Activated CD4-positive, alpha-beta T cell treated with anti-CD3 and anti-CD28 coated beads for 24 hours (primary cell): ENCODE data around the gene ATP8A1.
"Not testable (repeated sequence)": the region's sequence is repeated elsewhere in the genome, so short reads cannot be mapped to it uniquely, and the experiment has no call there.

ENCODE experiments used
- DNase-seq, 2 donors: peaks; one replicate each; pipeline ENCODE4 v3.0.0-alpha.2; 2020; ENCODE audit warnings: low read depth in 2 of 2

The ATP8A1 gene

DNA sequence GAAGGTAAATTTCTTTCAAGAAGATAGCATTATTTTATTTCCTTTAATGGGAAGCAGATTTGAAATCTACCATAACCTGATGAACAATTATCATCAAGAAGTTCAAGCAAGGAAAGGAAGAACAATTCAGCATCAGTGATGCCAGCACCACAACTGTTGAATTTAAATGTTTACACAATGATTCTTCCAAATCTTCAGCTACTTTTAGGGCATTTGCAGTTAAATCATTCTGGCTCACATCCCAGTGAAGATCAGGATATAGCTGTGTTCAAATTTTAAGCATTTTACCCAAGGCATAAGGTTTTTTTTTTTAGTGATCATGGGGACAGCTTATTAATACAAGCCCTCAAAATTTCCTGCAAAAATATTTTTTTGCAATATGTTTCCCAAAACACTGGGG is 146.7 kb downstream of the ATP8A1 start:
- no peak for DNase-seq

GRCh38 chr4:42501624-42502401 is 155.1 kb downstream of the ATP8A1 start:
- no peak for DNase-seq

GRCh38 chr4:42498040-42498439 is 158.9 kb downstream of the ATP8A1 start:
- no peak for DNase-seq

GRCh38 chr4:42497142-42497910 is 159.6 kb downstream of the ATP8A1 start:
- no peak for DNase-seq

DNA sequence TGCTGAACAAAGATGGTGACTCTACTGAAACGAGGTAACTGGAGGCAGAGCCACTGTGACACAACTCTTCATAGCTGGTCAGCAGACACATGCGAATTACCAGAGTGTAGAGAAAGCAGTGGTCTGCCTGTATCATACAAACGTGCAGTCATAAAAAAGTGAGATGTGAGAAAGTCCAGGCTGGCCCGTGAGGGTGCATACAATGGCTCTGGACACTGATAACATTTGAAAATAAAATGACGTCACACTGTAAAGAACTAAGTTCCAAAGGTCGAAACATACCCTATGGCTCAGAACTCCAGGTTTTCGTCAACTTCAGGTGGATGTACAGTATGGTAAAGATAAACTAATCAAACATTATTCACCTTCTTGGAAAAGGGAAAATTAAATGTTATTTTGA is 163.9 kb downstream of the ATP8A1 start:
- DNase-seq: no peak

DNA sequence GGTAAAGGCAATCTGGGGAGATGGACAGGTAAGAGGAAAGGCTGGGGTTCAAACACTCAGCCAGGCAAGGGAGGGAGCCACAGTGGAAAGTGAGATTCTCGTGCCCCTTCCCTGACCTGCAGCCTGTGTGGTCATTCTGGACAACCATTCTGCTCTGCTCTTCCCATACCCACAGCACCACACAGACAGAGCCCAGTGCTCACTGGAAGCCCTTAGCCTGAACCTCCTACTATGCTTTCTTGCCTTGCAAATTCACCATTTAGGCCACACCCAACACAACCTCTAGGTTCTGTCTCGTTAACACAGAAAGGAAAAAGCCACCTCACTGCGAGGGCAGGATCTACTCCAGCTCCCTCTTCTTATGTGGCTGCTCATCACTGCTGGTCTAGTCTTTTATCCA is 166.9 kb downstream of the ATP8A1 start:
- no peak for DNase-seq

DNA sequence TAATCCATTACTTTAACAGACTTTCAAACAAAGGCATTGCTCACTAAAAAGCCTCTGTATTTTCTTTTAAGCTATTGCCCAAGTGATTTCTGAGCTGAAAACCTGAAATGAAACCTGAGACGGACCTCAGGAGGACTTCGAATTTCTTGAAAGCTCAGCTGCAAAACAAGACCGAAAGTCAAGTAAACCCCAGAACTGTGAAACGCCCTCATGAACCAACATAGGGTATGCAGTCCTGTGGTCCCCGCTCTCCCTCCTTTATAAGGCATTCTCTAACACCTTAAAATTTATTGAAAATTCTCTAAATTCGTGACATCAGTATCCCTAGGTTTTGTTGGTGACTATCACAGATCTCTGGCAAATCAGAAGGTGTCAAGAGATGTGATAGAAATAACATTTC is 167.8 kb downstream of the ATP8A1 start:
- DNase-seq: no peak

DNA sequence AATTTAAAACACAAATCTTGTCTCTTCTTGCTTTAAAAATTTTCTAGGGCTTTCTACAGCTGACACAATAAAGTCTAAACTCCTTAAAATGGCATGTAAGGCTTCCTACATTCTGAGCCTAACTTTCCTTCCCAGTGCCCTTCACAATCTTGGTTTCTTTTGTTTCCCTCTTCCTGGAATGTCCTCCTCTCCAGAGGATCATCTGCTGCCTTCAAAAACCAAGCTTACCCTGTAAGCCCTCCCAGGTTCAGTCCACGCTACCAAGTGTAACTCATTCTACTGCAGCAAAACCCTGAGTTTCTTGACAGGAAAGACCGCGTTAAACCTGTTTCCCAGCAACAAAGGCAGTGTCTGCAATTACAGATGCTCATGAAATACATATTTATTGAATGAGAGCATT is 168.4 kb downstream of the ATP8A1 start:
- DNase-seq: no peak

DNA sequence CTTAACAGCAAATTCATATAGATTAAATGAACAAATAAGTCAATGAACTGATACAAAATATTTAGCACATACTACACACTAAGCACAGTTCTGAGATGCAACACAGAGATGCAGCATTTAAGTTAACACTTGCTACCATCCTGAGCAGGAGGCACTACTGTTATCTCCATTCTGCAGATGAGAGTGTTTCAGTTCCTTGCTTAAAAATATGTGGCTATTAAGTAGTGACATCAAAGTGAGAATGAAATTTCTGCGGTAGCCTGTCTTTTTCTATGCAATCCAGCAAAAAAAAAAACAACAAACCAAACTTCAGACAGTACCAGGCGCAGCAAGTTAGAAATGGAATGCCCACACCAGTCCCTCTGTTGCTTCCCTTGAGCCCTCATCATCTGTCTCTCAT is 168.8 kb downstream of the ATP8A1 start:
- DNase-seq: no peak

GRCh38 chr4:42487230-42487629 is 169.7 kb downstream of the ATP8A1 start:
- no peak for DNase-seq

GRCh38 chr4:42486156-42486555 is 170.7 kb downstream of the ATP8A1 start:
- DNase-seq: not testable (repeated sequence)

DNA sequence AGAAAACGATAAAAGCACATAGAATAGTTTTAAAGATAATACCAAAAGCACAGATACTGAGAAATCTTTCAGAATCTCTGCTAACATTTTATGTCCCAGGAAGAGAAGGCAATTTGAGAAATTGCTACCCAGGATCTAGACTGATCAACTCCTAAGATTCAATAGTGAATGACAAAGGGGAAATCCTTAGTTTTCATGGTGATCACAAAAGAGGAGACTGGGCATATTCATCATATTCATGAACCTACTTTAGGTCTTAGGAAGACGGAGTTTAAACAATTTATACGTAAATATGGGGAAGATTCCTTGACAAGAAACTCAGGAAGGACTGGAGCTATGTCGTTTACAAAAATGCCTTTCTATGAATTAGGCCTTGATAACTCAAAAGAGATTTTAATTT is 172.3 kb downstream of the ATP8A1 start:
- no peak for DNase-seq

- DNase-seq: no peak
Observed at GRCh38 chr4:42483426-42484379, 173.2 kb downstream of the ATP8A1 start.

DNA sequence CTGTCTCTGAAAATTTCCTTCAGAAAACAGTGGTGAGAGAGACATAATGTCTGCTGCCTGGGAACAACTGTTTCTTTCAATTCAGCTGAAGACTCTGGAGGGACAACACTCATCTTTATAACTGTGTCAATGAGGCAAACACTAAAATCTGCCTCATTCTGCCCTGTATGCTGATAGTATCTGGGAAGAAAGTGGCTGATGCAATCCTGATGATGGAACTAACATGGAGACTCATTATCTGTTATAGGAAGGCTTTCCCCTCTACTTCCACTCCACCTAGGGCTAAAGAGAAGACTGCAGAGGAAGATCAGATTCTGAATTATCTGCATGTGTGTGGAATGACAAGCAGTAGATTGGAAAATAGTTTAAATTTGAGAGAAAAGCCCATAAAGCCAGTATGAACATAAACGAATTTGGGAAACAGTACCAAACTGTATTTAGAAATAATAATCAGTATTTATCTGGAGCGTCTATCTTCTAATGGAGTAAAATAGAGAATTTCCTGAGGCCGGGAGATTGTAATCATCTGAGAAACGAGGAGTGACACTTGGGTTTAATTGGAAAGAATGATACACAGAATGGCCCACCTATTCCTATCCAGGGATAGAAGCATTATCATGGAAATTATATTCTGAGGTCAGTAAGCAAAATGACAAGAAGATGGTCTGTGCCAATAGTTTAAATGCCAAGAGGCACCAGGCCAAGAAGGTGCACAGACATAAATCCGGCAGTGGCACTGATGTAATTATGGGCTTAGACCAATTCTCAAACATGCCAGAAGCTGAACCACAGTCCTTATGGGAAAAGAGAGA is 174.2 kb downstream of the ATP8A1 start:
- DNase-seq: no peak

DNA sequence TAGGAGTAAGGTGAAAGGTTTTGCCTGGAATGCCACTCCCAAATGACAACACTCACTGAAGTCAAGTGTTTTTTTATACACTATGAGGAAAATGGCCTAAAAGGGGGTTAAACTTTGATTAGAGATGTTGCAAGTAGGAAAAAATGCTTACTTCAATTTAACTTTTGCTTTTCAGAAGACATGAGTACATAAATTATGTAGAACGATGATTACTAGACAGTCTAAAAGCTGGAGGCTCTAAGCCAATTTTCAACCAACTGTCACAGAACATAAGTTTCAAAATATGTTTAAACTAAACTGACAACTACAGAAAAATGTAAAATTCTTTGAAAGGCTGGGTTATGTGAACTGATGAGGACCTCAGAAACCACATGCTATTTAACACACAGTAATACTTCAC is 176.2 kb downstream of the ATP8A1 start:
- DNase-seq: no peak

GRCh38 chr4:42480281-42480680 is 176.6 kb downstream of the ATP8A1 start:
- no peak for DNase-seq

GRCh38 chr4:42478946-42479345 is 178.0 kb downstream of the ATP8A1 start:
- no peak for DNase-seq

DNA sequence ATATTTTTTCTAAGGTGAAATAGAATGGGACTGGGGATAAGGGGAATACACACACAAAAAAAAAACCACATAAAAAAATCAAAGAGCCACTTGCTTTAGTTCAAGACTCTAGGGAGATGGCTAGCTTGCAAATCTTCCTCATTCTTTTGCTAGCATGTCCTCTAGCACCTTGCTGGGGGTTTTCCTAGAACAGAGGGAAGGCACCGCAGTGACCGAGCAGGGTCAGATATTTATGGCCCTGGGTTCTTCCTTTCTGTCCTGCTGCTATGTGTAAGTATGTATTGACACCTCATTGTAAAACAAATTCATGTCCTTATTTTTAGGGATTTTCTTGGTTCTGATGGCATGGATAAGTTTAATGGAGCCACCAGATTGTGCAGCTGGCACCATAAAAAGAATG is 178.4 kb downstream of the ATP8A1 start:
- no peak for DNase-seq

DNA sequence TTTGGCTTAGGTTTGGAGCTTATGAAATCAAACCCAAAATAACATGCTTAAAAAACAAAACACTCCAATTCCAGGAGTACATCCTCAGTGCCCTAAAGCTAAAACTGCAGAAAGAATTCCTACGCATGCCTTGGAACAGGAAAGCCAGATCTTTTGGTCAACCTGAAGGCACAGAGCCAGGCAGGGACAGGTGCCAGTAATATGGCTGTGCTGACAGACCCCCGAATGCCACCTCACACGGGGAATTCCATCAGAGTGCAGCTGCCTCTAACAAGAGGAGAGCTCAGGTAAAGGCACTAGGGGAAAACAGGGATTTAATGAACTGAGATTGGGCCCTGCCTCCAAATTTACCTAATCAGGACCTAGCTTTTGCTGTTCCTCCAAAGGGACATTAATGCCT is 182.5 kb downstream of the ATP8A1 start:
- DNase-seq: no peak

DNA sequence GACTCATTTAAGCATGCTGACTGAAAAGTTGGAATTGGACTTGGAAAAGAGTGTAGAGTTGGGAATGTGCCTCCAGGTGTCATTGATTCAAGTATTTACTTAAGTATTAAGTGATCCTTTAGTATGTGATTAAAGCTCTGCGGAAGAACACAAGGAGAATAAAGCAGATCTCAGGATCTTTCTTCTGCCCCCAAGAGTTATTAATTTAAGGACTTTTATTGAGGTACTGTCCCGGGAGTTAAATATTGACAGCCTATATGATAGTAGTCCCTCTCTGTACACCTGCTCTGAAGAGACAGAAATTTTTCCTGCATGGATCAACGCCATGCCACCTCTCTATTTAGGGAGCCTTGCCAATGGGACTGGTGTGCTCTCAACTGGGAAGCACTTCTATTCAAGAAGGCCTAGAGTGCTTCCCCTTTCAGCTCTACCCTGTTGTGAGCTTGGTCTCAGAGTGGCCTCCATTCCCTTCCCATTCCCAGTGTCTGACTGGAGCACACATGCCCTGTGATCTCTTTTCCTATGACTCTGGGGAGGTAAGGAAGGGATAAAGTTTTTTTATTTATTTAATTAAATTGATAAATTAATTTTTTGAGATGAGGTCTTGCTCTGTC is 183.7 kb downstream of the ATP8A1 start:
- DNase-seq: no peak

- DNase-seq: no peak
Observed at GRCh38 chr4:42471896-42472295, 185.0 kb downstream of the ATP8A1 start.
